ENCODE measurements around the gene LCN12.

- TF ChIP-seq ZFX (IDR thresholded peaks at IDR 0.05): no peak
- TF ChIP-seq EGR1 (IDR thresholded peaks at IDR 0.05; ENCODE audit: low read depth): no peak
- TF ChIP-seq SP1 (IDR thresholded peaks at IDR 0.05; ENCODE audit: low read depth): no peak
- TF ChIP-seq, protein P1, sequence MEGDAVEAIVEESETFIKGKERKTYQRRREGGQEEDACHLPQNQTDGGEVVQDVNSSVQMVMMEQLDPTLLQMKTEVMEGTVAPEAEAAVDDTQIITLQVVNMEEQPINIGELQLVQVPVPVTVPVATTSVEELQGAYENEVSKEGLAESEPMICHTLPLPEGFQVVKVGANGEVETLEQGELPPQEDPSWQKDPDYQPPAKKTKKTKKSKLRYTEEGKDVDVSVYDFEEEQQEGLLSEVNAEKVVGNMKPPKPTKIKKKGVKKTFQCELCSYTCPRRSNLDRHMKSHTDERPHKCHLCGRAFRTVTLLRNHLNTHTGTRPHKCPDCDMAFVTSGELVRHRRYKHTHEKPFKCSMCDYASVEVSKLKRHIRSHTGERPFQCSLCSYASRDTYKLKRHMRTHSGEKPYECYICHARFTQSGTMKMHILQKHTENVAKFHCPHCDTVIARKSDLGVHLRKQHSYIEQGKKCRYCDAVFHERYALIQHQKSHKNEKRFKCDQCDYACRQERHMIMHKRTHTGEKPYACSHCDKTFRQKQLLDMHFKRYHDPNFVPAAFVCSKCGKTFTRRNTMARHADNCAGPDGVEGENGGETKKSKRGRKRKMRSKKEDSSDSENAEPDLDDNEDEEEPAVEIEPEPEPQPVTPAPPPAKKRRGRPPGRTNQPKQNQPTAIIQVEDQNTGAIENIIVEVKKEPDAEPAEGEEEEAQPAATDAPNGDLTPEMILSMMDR (IDR thresholded peaks at IDR 0.05 in 2 of 3, conservative IDR thresholded peaks at IDR 0.05 in 1 of 3; ENCODE audit: borderline replicate concordance in 1 of 3, insufficient read depth in 1 of 3, low read depth in 2 of 3, low read length in 2 of 3): no peak
- TF ChIP-seq ATF3 (IDR thresholded peaks at IDR 0.05): no peak
Measured at GRCh38 chr9:136928591-136928990, 23.5 kb upstream of the LCN12 start.
